HepG2 (cell line): ENCODE data around the gene FOXD2. TPM values are rescaled to one million over a fixed set of nuclear protein-coding genes. Genes with fewer than 3 reads are reported as not detected.

Source experiments
- ATAC-seq: fragments of 200-7000 bp; cut with Tn5 transposase; 3 replicates; pipeline ENCODE4 v1.9.1; 2020; ENCODE audit warnings: mild to moderate bottlenecking, moderate library complexity
- BruUV-seq: library from RNA; stranded (reverse); fragments of 400-500 nt; replicated peaks from 2 replicates; lab custom pipeline; 2021; lab: Mats Ljungman, UMichigan
- CTCF ChIA-PET: fragments of 300-600 bp; formaldehyde crosslinking; extraction: SDS; loops from one replicate; lab custom pipeline; 2021; ENCODE audit warnings: low total read pairs, inconsistent platforms, low intra/inter-chr PET ratio; lab: Yijun Ruan, JAX
- POLR2A ChIA-PET: fragments of 350-600 bp; sonication (Branson Sonifier 250); formaldehyde crosslinking; loops from one replicate; lab custom pipeline; 2020; ENCODE audit warnings: antibody characterized with exemption, inconsistent platforms; lab: Yijun Ruan, JAX
- DNase-seq: peaks from one replicate; pipeline ENCODE4 v3.0.0-alpha.2; 2015; ENCODE audit warnings: low spot score
- FAIRE-seq: peaks from 3 replicates; lab custom pipeline; 2011; peaks lifted over from hg19 to GRCh38; lab: Jason Lieb, UNC
- H2AFZ ChIP-seq: one replicate; pipeline ENCODE4 v1.6.1; 2011; ENCODE audit warnings: low read length, inconsistent platforms
- H3K27ac ChIP-seq: fragments of 300-600 bp; 3 replicates; pipeline ENCODE4 v1.8.0; 2011; ENCODE audit warnings: mixed run types, mild to moderate bottlenecking, mixed read lengths, low read length, inconsistent platforms; ENCODE audit not compliant: insufficient read depth; ENCODE audit errors: extremely low read length
- H3K27me3 ChIP-seq, 2 experiments: fragments of 200-600 bp in 1 of 2; 2 replicates in 1 of 2; 3 replicates in 1 of 2; pipeline versions ENCODE4 v1.6.0 to v1.8.0; 2011; ENCODE audit warnings: low read length in 2 of 2, mild to moderate bottlenecking in 2 of 2, moderate library complexity in 2 of 2, inconsistent platforms in 1 of 2; ENCODE audit not compliant: insufficient read depth in 2 of 2, control insufficient read depth in 1 of 2
- H3K36me3 ChIP-seq, 2 experiments: fragments of 200-600 bp in 1 of 2; replicated peaks in 1 of 2; 2 replicates in 1 of 2; 3 replicates in 1 of 2; pipeline versions ENCODE4 v1.5.1 to v1.8.0; 2011; ENCODE audit warnings: low read length in 2 of 2, inconsistent platforms in 1 of 2; ENCODE audit not compliant: insufficient read depth in 2 of 2, control insufficient read depth in 1 of 2
- H3K4me1 ChIP-seq: 2 replicates; pipeline ENCODE4 v1.5.1; 2012; ENCODE audit warnings: low read length, inconsistent platforms; ENCODE audit not compliant: insufficient read depth
- H3K4me2 ChIP-seq: 2 replicates; pipeline ENCODE4 v1.6.0; 2011; ENCODE audit warnings: low read depth, low read length, inconsistent platforms
- H3K4me3 ChIP-seq, 3 experiments: fragments of 200-600 bp in 1 of 3; sonication (generic), shearing (Covaris generic) in 1 of 3; replicated peaks in 1 of 3; 2 replicates each; pipeline ENCODE4 v1.5.1; 2011 to 2016; ENCODE audit warnings: low read length in 3 of 3, inconsistent platforms in 2 of 3, low read depth in 2 of 3, mild to moderate bottlenecking in 2 of 3, control low read depth in 1 of 3, mixed read lengths in 1 of 3; ENCODE audit not compliant: insufficient read depth in 1 of 3
- H3K79me2 ChIP-seq: one replicate; pipeline ENCODE4 v1.6.1; 2011; ENCODE audit warnings: low read length, inconsistent platforms; ENCODE audit not compliant: insufficient read depth
- H3K9ac ChIP-seq: 2 replicates; pipeline ENCODE4 v1.6.0; 2011; ENCODE audit warnings: mild to moderate bottlenecking, low read depth, low read length, inconsistent platforms; ENCODE audit not compliant: insufficient read depth
- H3K9me3 ChIP-seq: 2 replicates; pipeline ENCODE4 v1.5.1; 2012; ENCODE audit warnings: mild to moderate bottlenecking, low read length
- H4K20me1 ChIP-seq: 2 replicates; pipeline ENCODE4 v1.6.0; 2011; ENCODE audit warnings: inconsistent platforms, mild to moderate bottlenecking, low read length, moderate library complexity; ENCODE audit not compliant: insufficient read depth
- DBP ChIP-seq: sonication (generic); formaldehyde crosslinking; IDR thresholded peaks from 2 replicates; pipeline ENCODE4 v1.4.0; 2020; ENCODE audit warnings: missing genetic modification reagents; ENCODE audit errors: not compliant biosample characterization
- FOXJ3 ChIP-seq: sonication (generic); formaldehyde crosslinking; IDR thresholded peaks from 2 replicates; pipeline ENCODE4 v1.4.0; 2020; ENCODE audit warnings: missing genetic modification reagents, mild to moderate bottlenecking, borderline replicate concordance
- KDM3A ChIP-seq: IDR thresholded peaks from 2 replicates; pipeline ENCODE4 v1.6.1; 2018; ENCODE audit warnings: low read depth, missing compliant biosample characterization
- POLR2AphosphoS5 ChIP-seq: IDR thresholded peaks from 2 replicates; pipeline ENCODE4 v1.6.1; 2012; ENCODE audit warnings: low read depth, low read length
- TFDP2 ChIP-seq: sonication (generic); formaldehyde crosslinking; IDR thresholded peaks from 2 replicates; pipeline ENCODE4 v1.4.0; 2020; ENCODE audit warnings: missing genetic modification reagents
- ZBTB34 ChIP-seq: sonication (generic); formaldehyde crosslinking; IDR thresholded peaks from 2 replicates; pipeline ENCODE4 v1.8.0; 2022; ENCODE audit warnings: mild to moderate bottlenecking, missing genetic modification reagents
- ZFY ChIP-seq: sonication (generic); formaldehyde crosslinking; IDR thresholded peaks from 2 replicates; pipeline ENCODE4 v1.4.0; 2020; ENCODE audit warnings: missing genetic modification reagents
- ZNF543 ChIP-seq: sonication (generic); formaldehyde crosslinking; IDR thresholded peaks from 2 replicates; pipeline ENCODE4 v1.4.0; 2020; ENCODE audit warnings: mild to moderate bottlenecking, missing genetic modification reagents
- ZNF883 ChIP-seq: sonication (generic); formaldehyde crosslinking; IDR thresholded peaks from 2 replicates; pipeline ENCODE4 v1.5.1; 2020; ENCODE audit warnings: mild to moderate bottlenecking, missing genetic modification reagents; ENCODE audit errors: not compliant biosample characterization
- ZSCAN12 ChIP-seq: sonication (generic); formaldehyde crosslinking; IDR thresholded peaks from 2 replicates; pipeline ENCODE4 v1.9.0; 2021; ENCODE audit warnings: mild to moderate bottlenecking, missing genetic modification reagents
- WGBS: methylation state at CpG from one replicate; pipeline ENCODE4 v1.1.6; 2017; ENCODE audit warnings: low lambda C conversion rate; 5-methylcytosine and 5-hydroxymethylcytosine counted together
- in situ Hi-C: cut with HindIII; loops from 2 replicates; pipeline ENCODE4 v1.10.0; 2017; ENCODE audit warnings: low pct_unique_long_range_greater_than_20kb; ENCODE audit not compliant: extremely low pct_ligation_motif_present
- intact Hi-C: fragments of 100-400 bp; cut with micrococcal nuclease; formaldehyde crosslinking; loops from one replicate; pipeline ENCODE4 v1.10.0; 2022; ENCODE audit not compliant: unreplicated experiment
- polyA plus RNA-seq, 8 experiments: library from polyadenylated mRNA; depleted of rRNA in 3 of 8; stranded (reverse) in 7 of 8; unstranded in 1 of 8; fragments of >200 nt; fragmentation: Illumina TruSeq in 4 of 8; extraction: Trizol in 4 of 8; gene quantifications; 2 replicates each; pipeline versions ENCODE4 v1.2.1 to v1.2.3, GENCODE V29; 2011 to 2016; ENCODE audit warnings: low read depth in 4 of 8, missing spikeins in 1 of 8, mixed read lengths in 1 of 8; ENCODE audit not compliant: insufficient read depth in 1 of 8
- total RNA-seq, 5 experiments: library from RNA; depleted of rRNA; stranded (reverse); fragments of >200 nt; fragmentation: Illumina TruSeq; extraction: Trizol; gene quantifications; 2 replicates each; pipeline ENCODE4 v1.2.3, GENCODE V29; 2016; ENCODE audit warnings: low read depth in 1 of 5

The FOXD2 gene
- total and polyA plus RNA-seq, 2 of the 13 experiments (the other 11 are each of a cell fraction or from before 2014, with no cell fraction given): 0.01 to 0.09 TPM

- Histone ChIP-seq H3K9ac (no peak overlapping the region), H3K79me2 (no peaks in the 10 kb centered on the region), H3K4me1 (no peaks in the 10 kb centered on the region), H3K27me3 (peaks cover 8 to 97% of the 10 kb centered on the region in 2 experiments; a peak in 4 of 5 replicates), H3K4me2 (no peak overlapping the region), H3K9me3 (no peaks in the 10 kb centered on the region), H4K20me1 (peaks cover 9% of the 10 kb centered on the region), H3K36me3 (no peaks in the 10 kb centered on the region), H3K4me3 (no peak overlapping the region), H2AFZ (no peak overlapping the region), H3K27ac (no peak overlapping the region)
- in situ Hi-C loops (no loop called here), intact Hi-C loops (loop anchor here (5.0 kb wide), 1 partner anchor 265 kb away; no protein-coding TSS in a partner anchor)
- no TSS peak for BruUV-seq
- FAIRE-seq (no peak), DNase-seq (no peak), ATAC-seq (no peak)
- WGBS: 67% methylated on average over 3 of the region's 3 CpGs
- ChIA-PET POLR2A (no interaction called here), CTCF (no interaction called here)
- TF ChIP-seq ZSCAN12 (no peak), POLR2AphosphoS5 (no peak), ZBTB34 (CRISPR knock-in tag) (no peak), ZFY (CRISPR knock-in tag) (no peak), ZNF883 (CRISPR knock-in tag) (no peak), KDM3A (no peak)
Observed at GRCh38 chr1:47487332-47487731, 49.5 kb downstream of the FOXD2 start.

GRCh38 chr1:47487850-47488450 lies 50.1 kb downstream of the FOXD2 start:
- no TSS peak for BruUV-seq
- Histone ChIP-seq H3K4me3 (no peak overlapping the region), H3K79me2 (no peaks in the 10 kb centered on the region), H3K4me1 (no peaks in the 10 kb centered on the region), H3K36me3 (no peaks in the 10 kb centered on the region), H3K9me3 (no peaks in the 10 kb centered on the region), H3K27me3 (peaks cover 8 to 97% of the 10 kb centered on the region in 2 experiments; a peak in 4 of 5 replicates), H4K20me1 (peaks cover 9% of the 10 kb centered on the region), H3K9ac (no peak overlapping the region), H3K4me2 (no peak overlapping the region), H2AFZ (no peak overlapping the region), H3K27ac (no peak overlapping the region)
- ChIA-PET CTCF (no interaction called here), POLR2A (no interaction called here)
- ATAC-seq (no peak), FAIRE-seq (no peak), DNase-seq (no peak)
- intact Hi-C loops: loop anchor here (5.0 kb wide), 1 partner anchor 266 kb away; no protein-coding TSS in a partner anchor
- WGBS: 41% methylated on average over 8 of the region's 8 CpGs
- in situ Hi-C loops: no loop called here
- TF ChIP-seq DBP (CRISPR knock-in tag): no peak
- no peak for TF ChIP-seq ZNF543 (CRISPR knock-in tag)
- TF ChIP-seq FOXJ3 (CRISPR knock-in tag): no peak
- TF ChIP-seq TFDP2 (CRISPR knock-in tag): no peak
